Endothelial cell of umbilical vein (primary cell): ENCODE results near the gene KCNF1. TPM values are rescaled to one million over a fixed set of nuclear protein-coding genes. Genes with fewer than 3 reads are reported as not detected.
A peak's percentile ranks its signal among the peaks of the same experiment; 100 is the strongest.

Experiments
- BruUV-seq: library from RNA; stranded (reverse); fragments of 400-500 nt; replicated peaks from 2 replicates; lab custom pipeline; 2021; lab: Mats Ljungman, UMichigan
- CTCF ChIA-PET: fragments of 300-600, 350-600 bp; sonication (Branson Sonifier 250); formaldehyde crosslinking; loops from one replicate; lab custom pipeline; 2021; ENCODE audit warnings: antibody characterized with exemption, inconsistent platforms; lab: Charles Lee
- POLR2A ChIA-PET: fragments of 300-600, 350-600 bp; sonication (Branson Sonifier 250); formaldehyde crosslinking; loops from one replicate; lab custom pipeline; 2021; ENCODE audit warnings: antibody characterized with exemption, inconsistent platforms; lab: Charles Lee
- DNase-seq: peaks from one replicate; pipeline ENCODE4 v3.0.0-alpha.2; 2011; ENCODE audit warnings: low read depth, low spot score
- FAIRE-seq: peaks from 2 replicates; lab custom pipeline; 2011; peaks lifted over from hg19 to GRCh38; lab: Jason Lieb, UNC
- H2AFZ ChIP-seq: 2 replicates; pipeline ENCODE4 v1.6.0; 2012; ENCODE audit warnings: low read depth, low read length, control low read depth, inconsistent platforms
- H3K27ac ChIP-seq: 2 replicates; pipeline ENCODE4 v1.5.1; 2011; ENCODE audit warnings: low read depth, mild to moderate bottlenecking, control low read depth, low read length, moderate library complexity; ENCODE audit not compliant: insufficient read depth
- H3K27me3 ChIP-seq, 2 experiments: 2 replicates each; pipeline versions ENCODE4 v1.6.0 to v1.6.1; 2011; ENCODE audit warnings: low read length in 2 of 2, mixed read lengths in 1 of 2; ENCODE audit not compliant: control insufficient read depth in 2 of 2, insufficient read depth in 2 of 2
- H3K36me3 ChIP-seq, 2 experiments: 2 replicates in 1 of 2; 3 replicates in 1 of 2; pipeline ENCODE4 v1.5.1; 2011; ENCODE audit warnings: low read length in 2 of 2, mild to moderate bottlenecking in 1 of 2, moderate library complexity in 1 of 2; ENCODE audit not compliant: control insufficient read depth in 2 of 2, insufficient read depth in 2 of 2; ENCODE audit errors: extremely low read depth in 1 of 2
- H3K4me1 ChIP-seq: 3 replicates; pipeline ENCODE4 v1.5.1; 2011; ENCODE audit warnings: mild to moderate bottlenecking, low read length; ENCODE audit not compliant: control insufficient read depth, insufficient read depth; ENCODE audit errors: extremely low read depth
- H3K4me2 ChIP-seq: 2 replicates; pipeline ENCODE4 v1.6.1; 2011; ENCODE audit warnings: low read length, control low read depth, mixed read lengths; ENCODE audit not compliant: insufficient read depth
- H3K4me3 ChIP-seq, 3 experiments: fragments of 200-600 bp in 1 of 3; sonication (generic), shearing (Covaris generic) in 1 of 3; replicated peaks in 1 of 3; 2 replicates each; pipeline ENCODE4 v1.5.1; 2011 to 2016; ENCODE audit warnings: control low read depth in 3 of 3, low read length in 3 of 3, mild to moderate bottlenecking in 2 of 3, inconsistent platforms in 1 of 3, low read depth in 1 of 3, moderate library complexity in 1 of 3; ENCODE audit not compliant: insufficient read depth in 1 of 3
- H3K79me2 ChIP-seq: 2 replicates; pipeline ENCODE4 v1.6.0; 2012; ENCODE audit warnings: low read length, inconsistent platforms; ENCODE audit not compliant: control insufficient read depth, insufficient read depth
- H3K9ac ChIP-seq: replicated peaks from 2 replicates; pipeline ENCODE3; 2011; ENCODE audit warnings: low read length, control low read depth; ENCODE audit not compliant: insufficient read depth; ENCODE audit errors: extremely low read depth
- H3K9me1 ChIP-seq: replicated peaks from 3 replicates; pipeline ENCODE4 v1.6.0; 2011; ENCODE audit warnings: mild to moderate bottlenecking, low read length; ENCODE audit not compliant: control insufficient read depth, insufficient read depth; ENCODE audit errors: extremely low read depth
- H3K9me3 ChIP-seq: replicated peaks from 2 replicates; pipeline ENCODE4 v1.5.1; 2012; ENCODE audit warnings: low read length, inconsistent platforms; ENCODE audit not compliant: control insufficient read depth, insufficient read depth
- H4K20me1 ChIP-seq: replicated peaks from 2 replicates; pipeline ENCODE3; 2011; ENCODE audit warnings: mild to moderate bottlenecking, low read length; ENCODE audit not compliant: control insufficient read depth, insufficient read depth; ENCODE audit errors: extremely low read depth
- EZH2 ChIP-seq: IDR thresholded peaks from 2 replicates; pipeline ENCODE4 v1.6.1; 2012; ENCODE audit warnings: borderline replicate concordance, low read depth, mild to moderate bottlenecking, moderate library complexity, low read length, inconsistent platforms; ENCODE audit not compliant: severe bottlenecking
- FOS ChIP-seq: IDR thresholded peaks from 2 replicates; pipeline ENCODE4 v1.6.1; 2011; ENCODE audit warnings: mild to moderate bottlenecking, low read length, moderate library complexity, borderline replicate concordance; ENCODE audit not compliant: insufficient read depth
- GATA2 ChIP-seq: IDR thresholded peaks from 2 replicates; pipeline ENCODE4 v1.7.0; 2011; ENCODE audit warnings: low read depth, mild to moderate bottlenecking, moderate library complexity, mixed read lengths, low read length; ENCODE audit not compliant: insufficient read length, insufficient read depth
- JUN ChIP-seq: IDR thresholded peaks from 2 replicates; pipeline ENCODE4 v1.6.1; 2011; ENCODE audit warnings: borderline replicate concordance, low read depth; ENCODE audit not compliant: insufficient read length, insufficient read depth
- MYC ChIP-seq: IDR thresholded peaks from one replicate; pipeline ENCODE4 v1.6.1; 2011; ENCODE audit warnings: mild to moderate bottlenecking, low read depth, low read length
- POLR2A ChIP-seq: IDR thresholded peaks from 2 replicates; pipeline ENCODE4 v1.6.1; 2012; ENCODE audit warnings: low read depth, mild to moderate bottlenecking, control low read depth, low read length
- POLR2AphosphoS5 ChIP-seq: IDR thresholded peaks from 2 replicates; pipeline ENCODE4 v1.6.1; 2012; ENCODE audit warnings: low read depth, mild to moderate bottlenecking, control low read depth, low read length, moderate library complexity; ENCODE audit not compliant: insufficient read depth
- dilution Hi-C: fragments of 300-500 bp; cut with MboI; formaldehyde crosslinking; loops from one replicate; pipeline ENCODE4 v1.15.0; 2019; ENCODE audit warnings: low sequenced_read_pairs; ENCODE audit not compliant: extremely low pct_ligation_motif_present
- intact Hi-C: fragments of 100-400 bp; cut with micrococcal nuclease; formaldehyde crosslinking; loops from one replicate; pipeline ENCODE4 v1.10.0; 2022
- polyA plus RNA-seq, 4 experiments: library from polyadenylated mRNA; depleted of rRNA in 3 of 4; stranded (reverse) in 3 of 4; unstranded in 1 of 4; fragments of >200 nt; gene quantifications; 2 replicates each; pipeline versions ENCODE4 v1.2.1 to v1.2.3, GENCODE V29; 2011 to 2012; ENCODE audit warnings: missing spikeins in 1 of 4
- total RNA-seq: library from RNA; stranded (reverse); gene quantifications from 2 replicates; pipeline ENCODE4 v1.2.3, GENCODE V29; 2021
- TF ChIP-seq, protein P1 (sequence below), 2 donors: IDR thresholded peaks; 1 replicate in 1 of 2; 2 replicates in 1 of 2; pipeline ENCODE4 v1.5.1; 2011; ENCODE audit warnings: low read length in 2 of 2, mild to moderate bottlenecking in 2 of 2, moderate library complexity in 2 of 2, control low read depth in 1 of 2, inconsistent platforms in 1 of 2, low read depth in 1 of 2; ENCODE audit not compliant: insufficient read depth in 1 of 2; ENCODE audit errors: extremely low read depth in 1 of 2
- TF ChIP-seq, protein P2 (sequence below): IDR thresholded peaks from 2 replicates; pipeline ENCODE4 v1.6.1; 2011; ENCODE audit not compliant: insufficient read depth, insufficient read length

The KCNF1 gene
- total and polyA plus RNA-seq, 2 donors (not counting 3 experiments of a cell fraction or from before 2014, with no cell fraction given), result 0.23 to 0.42 TPM

DNA sequence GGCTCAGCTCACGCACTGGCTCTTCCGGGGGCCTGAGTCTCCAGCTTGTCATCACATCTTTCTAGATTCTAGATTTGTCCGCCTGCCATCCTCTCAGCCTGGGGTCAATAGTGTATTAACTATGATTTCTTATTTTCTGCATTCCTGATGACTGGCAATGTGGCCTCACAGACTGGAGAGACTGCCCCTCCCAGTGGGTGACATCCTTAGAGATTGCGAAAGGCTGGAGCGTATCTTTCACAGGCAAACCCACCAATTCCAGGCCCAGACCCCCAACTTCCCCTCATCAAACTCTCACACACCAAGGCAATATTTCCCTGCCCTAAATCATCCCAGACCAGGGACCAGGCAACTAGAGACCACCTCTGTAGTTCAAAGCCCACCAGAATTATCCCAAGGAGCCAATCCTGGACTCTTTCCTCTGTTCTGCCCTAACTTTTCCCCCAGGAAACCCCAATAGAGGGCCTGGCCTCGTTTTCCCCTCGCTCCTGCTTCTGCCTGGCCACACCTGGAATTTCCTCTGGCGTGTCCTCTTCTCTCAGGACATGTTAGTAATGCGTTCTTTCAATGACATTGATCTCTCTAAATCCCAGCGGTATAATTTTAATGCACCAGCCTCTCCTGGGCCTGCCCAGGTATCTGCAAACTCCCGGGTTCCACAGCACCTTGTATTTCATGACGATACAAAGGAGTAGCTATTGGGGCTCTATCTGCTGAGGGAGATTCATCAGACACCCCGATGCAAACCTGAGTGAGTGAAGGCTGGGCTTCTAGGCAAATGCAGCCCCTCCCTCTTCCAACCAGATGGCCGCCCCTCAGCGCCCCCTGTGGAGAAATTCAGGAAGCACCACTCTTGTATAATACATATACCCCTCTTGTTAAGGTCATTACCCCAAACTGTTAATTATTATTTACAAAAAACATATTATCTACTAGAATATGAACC, 2.4 kb upstream of the KCNF1 start:
- intact Hi-C loops, result no loop called here
- CTCF ChIA-PET, result interaction anchor here (0.9 to 1.3 kb wide), 5 partner anchors 8 to 216 kb away, joined by 3 to 8 read pairs (median 7); no protein-coding TSS in a partner anchor
- Histone ChIP-seq H3K4me3 (no peak overlapping the region), H3K9ac (no peak overlapping the region), H2AFZ (no peak overlapping the region), H3K79me2 (no peaks in the 10 kb centered on the region), H3K4me1 (peaks cover 5% of the 10 kb centered on the region), H3K4me2 (no peak overlapping the region), H3K27ac (no peak overlapping the region), H4K20me1 (no peaks in the 10 kb centered on the region), H3K27me3 (peaks cover 25 to 27% of the 10 kb centered on the region in 2 experiments), H3K9me1 (no peaks in the 10 kb centered on the region), H3K9me3 (no peaks in the 10 kb centered on the region), H3K36me3 (no peaks in the 10 kb centered on the region)
- no TSS peak for BruUV-seq
- dilution Hi-C loops, result no loop called here
- POLR2A ChIA-PET, result no interaction called here
- TF ChIP-seq, protein P1, sequence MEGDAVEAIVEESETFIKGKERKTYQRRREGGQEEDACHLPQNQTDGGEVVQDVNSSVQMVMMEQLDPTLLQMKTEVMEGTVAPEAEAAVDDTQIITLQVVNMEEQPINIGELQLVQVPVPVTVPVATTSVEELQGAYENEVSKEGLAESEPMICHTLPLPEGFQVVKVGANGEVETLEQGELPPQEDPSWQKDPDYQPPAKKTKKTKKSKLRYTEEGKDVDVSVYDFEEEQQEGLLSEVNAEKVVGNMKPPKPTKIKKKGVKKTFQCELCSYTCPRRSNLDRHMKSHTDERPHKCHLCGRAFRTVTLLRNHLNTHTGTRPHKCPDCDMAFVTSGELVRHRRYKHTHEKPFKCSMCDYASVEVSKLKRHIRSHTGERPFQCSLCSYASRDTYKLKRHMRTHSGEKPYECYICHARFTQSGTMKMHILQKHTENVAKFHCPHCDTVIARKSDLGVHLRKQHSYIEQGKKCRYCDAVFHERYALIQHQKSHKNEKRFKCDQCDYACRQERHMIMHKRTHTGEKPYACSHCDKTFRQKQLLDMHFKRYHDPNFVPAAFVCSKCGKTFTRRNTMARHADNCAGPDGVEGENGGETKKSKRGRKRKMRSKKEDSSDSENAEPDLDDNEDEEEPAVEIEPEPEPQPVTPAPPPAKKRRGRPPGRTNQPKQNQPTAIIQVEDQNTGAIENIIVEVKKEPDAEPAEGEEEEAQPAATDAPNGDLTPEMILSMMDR (IDR thresholded peaks at IDR 0.05; ENCODE audit: extremely low read depth in 1 of 2, insufficient read depth in 1 of 2, low read depth in 1 of 2, low read length in 2 of 2), result peak; percentile 42 to 48
- TF ChIP-seq, protein P2, sequence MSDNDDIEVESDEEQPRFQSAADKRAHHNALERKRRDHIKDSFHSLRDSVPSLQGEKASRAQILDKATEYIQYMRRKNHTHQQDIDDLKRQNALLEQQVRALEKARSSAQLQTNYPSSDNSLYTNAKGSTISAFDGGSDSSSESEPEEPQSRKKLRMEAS, result no peak
- FAIRE-seq (no peak), DNase-seq (peak; percentile 25)

DNA sequence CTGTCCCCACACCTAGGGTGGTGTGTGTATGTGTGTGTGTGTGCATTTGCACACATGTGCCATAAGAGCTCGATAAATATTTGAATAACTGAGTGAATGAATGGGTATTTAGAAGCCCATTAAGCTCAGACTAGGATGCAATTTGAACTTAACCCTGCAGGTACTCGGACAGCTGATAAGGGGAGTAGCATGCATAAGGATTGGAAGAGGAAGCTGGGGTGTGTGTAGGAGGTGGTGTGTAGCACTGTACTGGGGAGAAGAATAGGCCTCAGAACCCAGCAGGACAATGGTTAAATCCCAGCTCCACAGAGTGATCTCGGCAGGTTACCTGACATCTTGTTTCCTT, 1.8 kb upstream of the KCNF1 start:
- intact Hi-C loops, result no loop called here
- Histone ChIP-seq H4K20me1 (no peaks in the 10 kb centered on the region), H3K79me2 (no peaks in the 10 kb centered on the region), H2AFZ (no peak overlapping the region), H3K9me1 (no peaks in the 10 kb centered on the region), H3K4me2 (no peak overlapping the region), H3K36me3 (no peaks in the 10 kb centered on the region), H3K9me3 (no peaks in the 10 kb centered on the region), H3K4me3 (no peak overlapping the region), H3K27me3 (peaks cover 25 to 27% of the 10 kb centered on the region in 2 experiments), H3K27ac (no peak overlapping the region), H3K9ac (no peak overlapping the region), H3K4me1 (peaks cover 5% of the 10 kb centered on the region)
- FAIRE-seq, result no peak
- DNase-seq, result no peak
- no peak for TF ChIP-seq JUN
- TF ChIP-seq EZH2, result no peak
- TF ChIP-seq, protein P2, result no peak
- TF ChIP-seq MYC, result no peak
- TF ChIP-seq FOS, result no peak
- TF ChIP-seq GATA2, result no peak
- TF ChIP-seq, protein P1 (IDR thresholded peaks at IDR 0.05; ENCODE audit: extremely low read depth in 1 of 2, insufficient read depth in 1 of 2, low read depth in 1 of 2, low read length in 2 of 2), result no peak
- no peak for TF ChIP-seq POLR2AphosphoS5
- no peak for TF ChIP-seq POLR2A
- ChIA-PET CTCF (interaction anchor here (0.6 to 1.3 kb wide), 10 partner anchors 9 to 215 kb away, joined by 3 to 8 read pairs (median 4); no protein-coding TSS in a partner anchor), POLR2A (interaction anchor here (0.5 kb wide), 1 partner anchor 122 kb away, joined by 3 read pairs; no protein-coding TSS in a partner anchor)
- dilution Hi-C loops, result no loop called here
- BruUV-seq, result no TSS peak
